Neural cell (in vitro differentiated cells): ENCODE data around the gene LRRC52. TPM values are rescaled to one million over a fixed set of nuclear protein-coding genes. Genes with fewer than 3 reads are reported as not detected.

Experiments
- H2AFZ ChIP-seq: fragments of 200-600, 300-800 bp; sonication (generic), shearing (Covaris generic); 2 replicates; pipeline ENCODE4 v1.6.0; 2014; ENCODE audit warnings: low read depth, mild to moderate bottlenecking, antibody characterized with exemption, low read length, moderate library complexity
- H3F3A ChIP-seq: fragments of 200-600 bp; shearing (Covaris generic); 2 replicates; pipeline ENCODE4 v1.6.1; 2016; ENCODE audit warnings: mild to moderate bottlenecking, moderate library complexity, mixed read lengths, antibody characterized with exemption, low read length; ENCODE audit not compliant: insufficient read depth, poor library complexity, severe bottlenecking
- H3K27ac ChIP-seq: fragments of 200-600, 300-800 bp; sonication (generic), shearing (Covaris generic); 2 replicates; pipeline ENCODE4 v1.5.1; 2014; ENCODE audit warnings: mild to moderate bottlenecking, low read length, moderate library complexity
- H3K27me3 ChIP-seq: fragments of 300-800, 200-600 bp; sonication (generic), shearing (Covaris generic); 2 replicates; pipeline ENCODE4 v1.6.0; 2014; ENCODE audit warnings: mild to moderate bottlenecking, low read depth, low read length, moderate library complexity; ENCODE audit not compliant: insufficient read depth
- H3K36me3 ChIP-seq: fragments of 300-800, 200-600 bp; sonication (generic), shearing (Covaris generic); 2 replicates; pipeline ENCODE4 v1.5.1; 2014; ENCODE audit warnings: mild to moderate bottlenecking, antibody characterized with exemption, low read length, moderate library complexity; ENCODE audit not compliant: insufficient read depth
- H3K4me2 ChIP-seq: fragments of 300-800, 200-600 bp; sonication (generic), shearing (Covaris generic); 2 replicates; pipeline ENCODE4 v1.6.0; 2014; ENCODE audit warnings: mild to moderate bottlenecking, low read length
- H3K4me3 ChIP-seq: fragments of 300-800, 200-600 bp; sonication (generic), shearing (Covaris generic); 2 replicates; pipeline ENCODE4 v1.5.1; 2014; ENCODE audit warnings: mild to moderate bottlenecking, low read length, moderate library complexity
- H3K79me2 ChIP-seq: fragments of 200-600 bp; shearing (Covaris generic); replicated peaks from 2 replicates; pipeline ENCODE4 v1.6.0; 2014; ENCODE audit warnings: mild to moderate bottlenecking, low read length, moderate library complexity; ENCODE audit not compliant: insufficient read depth
- H3K9ac ChIP-seq: fragments of 300-800, 200-600 bp; sonication (generic), shearing (Covaris generic); 2 replicates; pipeline ENCODE4 v1.6.1; 2016; ENCODE audit warnings: mild to moderate bottlenecking, low read length, mixed read lengths
- H3K9me2 ChIP-seq: fragments of 200-600 bp; shearing (Covaris generic); 2 replicates; pipeline ENCODE4 v1.6.1; 2016; ENCODE audit warnings: mild to moderate bottlenecking, low read length, mixed read lengths; ENCODE audit not compliant: insufficient read depth
- H3K9me3 ChIP-seq: fragments of 200-600, 300-800 bp; sonication (generic), shearing (Covaris generic); 2 replicates; pipeline ENCODE4 v1.6.1; 2016; ENCODE audit warnings: mild to moderate bottlenecking, mixed run types, low read length, moderate library complexity, mixed read lengths
- H4K20me1 ChIP-seq: fragments of 200-600 bp; shearing (Covaris generic); 2 replicates; pipeline ENCODE4 v1.6.1; 2016; ENCODE audit warnings: mild to moderate bottlenecking, mixed run types; ENCODE audit not compliant: insufficient read depth
- EP300 ChIP-seq: fragments of 450-650 bp; conservative IDR thresholded peaks from 2 replicates; pipeline ENCODE4 v1.6.1; 2014; ENCODE audit warnings: antibody characterized with exemption, mild to moderate bottlenecking, moderate library complexity; ENCODE audit not compliant: poor library complexity, severe bottlenecking
- EZH2 ChIP-seq: fragments of 200-600, 300-800 bp; shearing (Covaris generic), sonication (generic); IDR thresholded peaks from 2 replicates; pipeline ENCODE4 v1.6.1; 2014; ENCODE audit warnings: antibody characterized with exemption, low read length, borderline replicate concordance, mild to moderate bottlenecking; ENCODE audit not compliant: insufficient read depth, poor library complexity, severe bottlenecking
- MXI1 ChIP-seq: fragments of 450-650 bp; conservative IDR thresholded peaks from 2 replicates; pipeline ENCODE4 v1.6.1; 2014; ENCODE audit warnings: antibody characterized with exemption, mild to moderate bottlenecking; ENCODE audit not compliant: poor library complexity, severe bottlenecking
- POLR2AphosphoS5 ChIP-seq: IDR thresholded peaks from 2 replicates; pipeline ENCODE4 v1.6.1; 2012
- RAD21 ChIP-seq: fragments of 450-650 bp; conservative IDR thresholded peaks from 2 replicates; pipeline ENCODE4 v1.6.1; 2014; ENCODE audit warnings: antibody characterized with exemption, mild to moderate bottlenecking, moderate library complexity
- SMC3 ChIP-seq: fragments of 450-650 bp; conservative IDR thresholded peaks from 2 replicates; pipeline ENCODE4 v1.6.1; 2014; ENCODE audit warnings: antibody characterized with exemption, mild to moderate bottlenecking, moderate library complexity; ENCODE audit not compliant: poor library complexity
- TAF1 ChIP-seq: IDR thresholded peaks from 2 replicates; pipeline ENCODE4 v1.6.1; 2012; ENCODE audit warnings: low read depth
- polyA plus RNA-seq: library from polyadenylated mRNA; depleted of rRNA; stranded (reverse); fragments of >200 nt; gene quantifications from 2 replicates; pipeline ENCODE4 v1.2.3, GENCODE V29; 2014
- TF ChIP-seq, protein P1 (sequence below): fragments of 450-650 bp; IDR thresholded peaks from 2 replicates; pipeline ENCODE4 v1.5.1; 2014; ENCODE audit warnings: antibody characterized with exemption, mild to moderate bottlenecking, moderate library complexity; ENCODE audit not compliant: poor library complexity, severe bottlenecking
- TF ChIP-seq, protein P2 (sequence below): IDR thresholded peaks from 2 replicates; pipeline ENCODE4 v1.6.1; 2012; ENCODE audit warnings: borderline replicate concordance

LRRC52 gene
- polyA plus RNA-seq, 1 donor from 2014 or later, result not detected

DNA sequence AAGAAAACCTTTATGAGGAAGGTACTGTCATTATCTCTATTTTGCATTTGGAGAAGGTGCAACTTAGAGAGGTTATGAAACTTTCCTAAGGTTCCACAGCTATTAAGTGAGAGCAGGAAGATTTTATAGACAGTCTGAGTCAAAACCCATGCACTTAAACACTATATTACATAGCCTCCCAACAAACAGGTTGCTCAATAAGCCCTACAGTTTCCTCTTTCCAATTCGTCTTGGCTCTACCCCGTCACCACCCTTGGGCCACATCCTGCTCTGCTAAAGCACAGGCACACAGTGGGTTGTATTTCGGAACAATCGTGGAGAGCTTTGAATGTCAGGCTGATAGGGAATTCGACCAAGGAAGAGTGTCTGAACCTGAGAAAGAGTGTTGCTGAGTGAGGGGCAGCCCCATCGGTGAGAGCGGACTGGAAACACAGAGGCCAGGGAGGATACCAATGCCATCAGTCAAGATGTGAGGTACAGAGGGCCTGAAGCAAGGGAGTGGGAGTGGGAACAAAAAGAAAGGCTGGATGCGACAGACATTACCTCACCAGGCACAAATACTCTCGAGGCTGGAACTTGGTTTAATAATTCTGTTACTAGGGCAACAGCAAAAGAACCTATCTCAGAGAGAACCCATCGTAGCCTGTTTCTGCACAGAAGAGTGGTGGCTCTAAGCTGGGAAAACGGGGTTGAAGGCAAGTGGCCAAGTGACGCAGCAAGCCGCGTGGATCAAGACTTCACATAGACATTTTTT lies 6.3 kb upstream of the LRRC52 start:
- no peak for TF ChIP-seq MXI1
- TF ChIP-seq EP300, result peak; percentile 44
- TF ChIP-seq, protein P1, sequence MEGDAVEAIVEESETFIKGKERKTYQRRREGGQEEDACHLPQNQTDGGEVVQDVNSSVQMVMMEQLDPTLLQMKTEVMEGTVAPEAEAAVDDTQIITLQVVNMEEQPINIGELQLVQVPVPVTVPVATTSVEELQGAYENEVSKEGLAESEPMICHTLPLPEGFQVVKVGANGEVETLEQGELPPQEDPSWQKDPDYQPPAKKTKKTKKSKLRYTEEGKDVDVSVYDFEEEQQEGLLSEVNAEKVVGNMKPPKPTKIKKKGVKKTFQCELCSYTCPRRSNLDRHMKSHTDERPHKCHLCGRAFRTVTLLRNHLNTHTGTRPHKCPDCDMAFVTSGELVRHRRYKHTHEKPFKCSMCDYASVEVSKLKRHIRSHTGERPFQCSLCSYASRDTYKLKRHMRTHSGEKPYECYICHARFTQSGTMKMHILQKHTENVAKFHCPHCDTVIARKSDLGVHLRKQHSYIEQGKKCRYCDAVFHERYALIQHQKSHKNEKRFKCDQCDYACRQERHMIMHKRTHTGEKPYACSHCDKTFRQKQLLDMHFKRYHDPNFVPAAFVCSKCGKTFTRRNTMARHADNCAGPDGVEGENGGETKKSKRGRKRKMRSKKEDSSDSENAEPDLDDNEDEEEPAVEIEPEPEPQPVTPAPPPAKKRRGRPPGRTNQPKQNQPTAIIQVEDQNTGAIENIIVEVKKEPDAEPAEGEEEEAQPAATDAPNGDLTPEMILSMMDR, result no peak
- TF ChIP-seq, protein P2, sequence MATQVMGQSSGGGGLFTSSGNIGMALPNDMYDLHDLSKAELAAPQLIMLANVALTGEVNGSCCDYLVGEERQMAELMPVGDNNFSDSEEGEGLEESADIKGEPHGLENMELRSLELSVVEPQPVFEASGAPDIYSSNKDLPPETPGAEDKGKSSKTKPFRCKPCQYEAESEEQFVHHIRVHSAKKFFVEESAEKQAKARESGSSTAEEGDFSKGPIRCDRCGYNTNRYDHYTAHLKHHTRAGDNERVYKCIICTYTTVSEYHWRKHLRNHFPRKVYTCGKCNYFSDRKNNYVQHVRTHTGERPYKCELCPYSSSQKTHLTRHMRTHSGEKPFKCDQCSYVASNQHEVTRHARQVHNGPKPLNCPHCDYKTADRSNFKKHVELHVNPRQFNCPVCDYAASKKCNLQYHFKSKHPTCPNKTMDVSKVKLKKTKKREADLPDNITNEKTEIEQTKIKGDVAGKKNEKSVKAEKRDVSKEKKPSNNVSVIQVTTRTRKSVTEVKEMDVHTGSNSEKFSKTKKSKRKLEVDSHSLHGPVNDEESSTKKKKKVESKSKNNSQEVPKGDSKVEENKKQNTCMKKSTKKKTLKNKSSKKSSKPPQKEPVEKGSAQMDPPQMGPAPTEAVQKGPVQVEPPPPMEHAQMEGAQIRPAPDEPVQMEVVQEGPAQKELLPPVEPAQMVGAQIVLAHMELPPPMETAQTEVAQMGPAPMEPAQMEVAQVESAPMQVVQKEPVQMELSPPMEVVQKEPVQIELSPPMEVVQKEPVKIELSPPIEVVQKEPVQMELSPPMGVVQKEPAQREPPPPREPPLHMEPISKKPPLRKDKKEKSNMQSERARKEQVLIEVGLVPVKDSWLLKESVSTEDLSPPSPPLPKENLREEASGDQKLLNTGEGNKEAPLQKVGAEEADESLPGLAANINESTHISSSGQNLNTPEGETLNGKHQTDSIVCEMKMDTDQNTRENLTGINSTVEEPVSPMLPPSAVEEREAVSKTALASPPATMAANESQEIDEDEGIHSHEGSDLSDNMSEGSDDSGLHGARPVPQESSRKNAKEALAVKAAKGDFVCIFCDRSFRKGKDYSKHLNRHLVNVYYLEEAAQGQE, result no peak
- peak; percentile 15 for TF ChIP-seq RAD21
- TF ChIP-seq SMC3, result no peak
- no peak for TF ChIP-seq EZH2
- TF ChIP-seq TAF1, result no peak
- no peak for TF ChIP-seq POLR2AphosphoS5
- H3K36me3 ChIP-seq, result no peaks in the 10 kb centered on the region
- peak overlapping the region; percentile 31 for H2AFZ ChIP-seq

DNA sequence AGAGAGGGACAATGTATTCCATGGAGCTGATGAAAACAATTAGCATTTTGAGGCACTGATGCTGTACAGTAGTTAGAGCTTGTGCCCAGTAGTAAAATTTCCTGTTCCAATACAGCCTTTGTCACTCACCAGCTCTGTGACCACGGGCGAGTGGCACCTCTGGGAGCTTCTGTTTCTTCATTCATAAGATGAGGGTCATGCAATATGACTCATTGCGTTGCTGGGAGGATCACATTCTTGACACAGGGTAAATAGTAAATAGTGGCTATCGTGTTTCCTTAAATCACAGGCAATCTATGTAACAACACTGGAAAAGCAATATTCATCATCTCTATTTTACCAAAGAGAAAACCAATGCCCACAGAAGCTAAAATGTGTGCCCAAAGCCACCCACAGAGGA lies 4.5 kb upstream of the LRRC52 start:
- no peaks in the 10 kb centered on the region for H3K79me2 ChIP-seq
- H2AFZ ChIP-seq, result no peak overlapping the region
- H3K36me3 ChIP-seq, result no peaks in the 10 kb centered on the region
- no peaks in the 10 kb centered on the region for H3K27me3 ChIP-seq
- H3K4me2 ChIP-seq, result no peak overlapping the region
- H3K9me2 ChIP-seq, result no peaks in the 10 kb centered on the region
- TF ChIP-seq EP300 (no peak), RAD21 (no peak), POLR2AphosphoS5 (no peak), EZH2 (no peak), SMC3 (no peak), TAF1 (no peak)
- TF ChIP-seq, protein P2, result no peak
- TF ChIP-seq, protein P1, result no peak
- no peak overlapping the region for H3K27ac ChIP-seq
- H4K20me1 ChIP-seq, result no peaks in the 10 kb centered on the region
- H3K4me3 ChIP-seq, result no peak overlapping the region
- peaks cover 4% of the 10 kb centered on the region for H3F3A ChIP-seq
- H3K9ac ChIP-seq, result no peak overlapping the region
- no peaks in the 10 kb centered on the region for H3K9me3 ChIP-seq

More for the DNA sequence above, 6.3 kb upstream of the LRRC52 start:
- Histone ChIP-seq H4K20me1 (no peaks in the 10 kb centered on the region), H3K9me2 (no peaks in the 10 kb centered on the region), H3K4me2 (no peak overlapping the region), H3K79me2 (no peaks in the 10 kb centered on the region), H3K27me3 (no peaks in the 10 kb centered on the region), H3K9ac (peak overlapping the region; percentile 30), H3K4me3 (no peak overlapping the region), H3K27ac (peak overlapping the region; percentile 45), H3F3A (peaks cover 4% of the 10 kb centered on the region), H3K9me3 (no peaks in the 10 kb centered on the region)
